Natural killer cell treated with Interleukin-12 subunit alpha and Interleukin-12 subunit beta and Interleukin-15 and Interleukin-18, amount 100 ng/mL, for 72 hours (primary cell): ENCODE measurements around the gene TAF4. TPM values are rescaled to one million over a fixed set of nuclear protein-coding genes. Genes with fewer than 3 reads are reported as not detected.

Experiments used
- ATAC-seq, 2 donors: fragments of 150-1000 bp; cut with Tn5 transposase in 1 of 2; sonication (Bioruptor Pico), chemical (Tn5 transposase) in 1 of 2; 2 replicates each; pipeline ENCODE4 v1.10.0; 2021
- DNase-seq: peaks from one replicate; pipeline ENCODE4 v3.0.0; 2022; ENCODE audit warnings: low spot score
- H3K27ac Mint-ChIP-seq, 2 donors: 1 replicate in 1 of 2; 2 replicates in 1 of 2; pipeline ENCODE4 v1.8.0; 2022; ENCODE audit warnings: mixed read lengths in 2 of 2, mild to moderate bottlenecking in 1 of 2, moderate library complexity in 1 of 2
- H3K27me3 Mint-ChIP-seq, 2 donors: 1 replicate in 1 of 2; 2 replicates in 1 of 2; pipeline ENCODE4 v1.8.0; 2022; ENCODE audit warnings: mixed read lengths in 2 of 2
- H3K36me3 Mint-ChIP-seq: one replicate; pipeline ENCODE4 v1.8.0; 2022; ENCODE audit warnings: mixed read lengths
- H3K4me1 Mint-ChIP-seq, 2 donors: 1 replicate in 1 of 2; 2 replicates in 1 of 2; pipeline ENCODE4 v1.8.0; 2022; ENCODE audit warnings: low read depth in 2 of 2, mixed read lengths in 2 of 2, mild to moderate bottlenecking in 1 of 2
- H3K4me3 Mint-ChIP-seq: one replicate; pipeline ENCODE4 v1.8.0; 2022; ENCODE audit warnings: mixed read lengths
- H3K9me3 Mint-ChIP-seq: 2 replicates; pipeline ENCODE4 v1.8.0; 2022; ENCODE audit warnings: mixed read lengths
- total RNA-seq, 2 donors: library from RNA; stranded (reverse); gene quantifications; one replicate each; pipeline ENCODE4 v1.2.3, GENCODE V29; 2022

TAF4 gene
- total RNA-seq, 2 donors from 2014 or later, result 22.2 to 53.6 TPM

- ATAC-seq, result no peak
- H3K4me1 Mint-ChIP-seq, result peaks cover 0 to 11% of the 10 kb centered on the region in 2 donors
- no peak for DNase-seq
- H3K4me3 Mint-ChIP-seq, result no peak overlapping the region
- no peaks in the 10 kb centered on the region for H3K27me3 Mint-ChIP-seq
- no peak overlapping the region for H3K27ac Mint-ChIP-seq
- H3K9me3 Mint-ChIP-seq, result no peaks in the 10 kb centered on the region
- no peaks in the 10 kb centered on the region for H3K36me3 Mint-ChIP-seq
Observed at GRCh38 chr20:61937146-61937962, 128.3 kb downstream of the TAF4 start.

DNA sequence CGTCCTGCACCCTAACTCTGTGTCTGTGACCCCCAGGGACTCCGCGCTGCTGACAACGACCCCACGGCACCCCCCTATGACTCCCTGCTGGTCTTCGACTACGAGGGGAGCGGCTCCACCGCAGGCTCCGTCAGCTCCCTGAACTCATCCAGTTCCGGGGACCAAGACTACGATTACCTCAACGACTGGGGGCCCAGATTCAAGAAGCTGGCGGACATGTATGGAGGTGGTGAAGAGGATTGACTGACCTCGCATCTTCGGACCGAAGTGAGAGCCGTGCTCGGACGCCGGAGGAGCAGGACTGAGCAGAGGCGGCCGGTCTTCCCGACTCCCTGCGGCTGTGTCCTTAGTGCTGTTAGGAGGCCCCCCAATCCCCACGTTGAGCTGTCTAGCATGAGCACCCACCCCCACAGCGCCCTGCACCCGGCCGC lies 129.0 kb downstream of the TAF4 start:
- H3K27ac Mint-ChIP-seq, result no peak overlapping the region
- peaks cover 0 to 11% of the 10 kb centered on the region in 2 donors for H3K4me1 Mint-ChIP-seq
- ATAC-seq, result no peak
- no peaks in the 10 kb centered on the region for H3K27me3 Mint-ChIP-seq
- no peaks in the 10 kb centered on the region for H3K9me3 Mint-ChIP-seq
- DNase-seq, result no peak
- no peaks in the 10 kb centered on the region for H3K36me3 Mint-ChIP-seq
- H3K4me3 Mint-ChIP-seq, result no peak overlapping the region

DNA sequence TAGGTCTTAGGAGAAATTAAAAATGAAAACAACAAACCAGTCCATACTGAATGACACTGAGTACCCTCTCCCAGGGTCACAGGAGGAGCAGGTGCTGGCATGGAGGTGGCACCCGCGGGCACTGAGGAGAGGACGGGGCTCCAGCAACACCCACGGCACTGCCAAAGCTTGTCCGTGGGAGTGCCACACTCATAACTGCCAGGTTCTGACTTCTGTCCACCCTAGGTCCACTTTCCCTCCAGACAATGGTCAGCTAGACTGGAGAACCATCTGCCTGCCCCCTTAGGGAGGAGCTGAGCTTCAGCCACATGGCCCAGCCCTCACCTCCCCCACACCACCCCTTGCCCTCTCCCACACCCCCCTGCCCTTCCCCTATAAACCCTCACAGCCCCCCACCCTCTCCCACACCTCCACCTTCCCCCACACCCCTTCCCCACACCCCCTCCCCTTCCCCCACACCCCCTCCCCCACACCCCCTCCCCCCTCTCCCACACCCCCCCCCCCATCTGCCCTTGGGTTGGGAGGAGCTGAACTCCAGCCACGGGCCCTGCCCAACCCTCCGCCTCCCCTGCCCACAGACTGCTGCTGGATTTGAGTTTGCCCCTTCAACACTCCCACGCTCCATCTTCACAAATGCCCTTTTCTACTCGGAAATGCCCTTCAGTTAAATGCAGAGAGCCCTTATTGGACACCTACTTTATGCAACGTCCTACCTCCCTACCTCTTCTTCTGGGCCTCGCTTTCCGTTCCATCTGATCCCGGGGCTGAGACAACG lies 129.6 kb downstream of the TAF4 start:
- Mint-ChIP-seq H3K9me3 (no peaks in the 10 kb centered on the region), H3K4me1 (peaks cover 0 to 11% of the 10 kb centered on the region in 2 donors), H3K4me3 (no peak overlapping the region), H3K27me3 (no peaks in the 10 kb centered on the region), H3K36me3 (no peaks in the 10 kb centered on the region), H3K27ac (no peak overlapping the region)
- no peak for DNase-seq
- ATAC-seq, result no peak

GRCh38 chr20:61934716-61935530 lies 130.8 kb downstream of the TAF4 start:
- Mint-ChIP-seq H3K4me1 (peaks cover 0 to 11% of the 10 kb centered on the region in 2 donors), H3K36me3 (no peaks in the 10 kb centered on the region), H3K4me3 (no peak overlapping the region), H3K27me3 (no peaks in the 10 kb centered on the region), H3K27ac (no peak overlapping the region), H3K9me3 (no peaks in the 10 kb centered on the region)
- DNase-seq, result no peak
- no peak for ATAC-seq

DNA sequence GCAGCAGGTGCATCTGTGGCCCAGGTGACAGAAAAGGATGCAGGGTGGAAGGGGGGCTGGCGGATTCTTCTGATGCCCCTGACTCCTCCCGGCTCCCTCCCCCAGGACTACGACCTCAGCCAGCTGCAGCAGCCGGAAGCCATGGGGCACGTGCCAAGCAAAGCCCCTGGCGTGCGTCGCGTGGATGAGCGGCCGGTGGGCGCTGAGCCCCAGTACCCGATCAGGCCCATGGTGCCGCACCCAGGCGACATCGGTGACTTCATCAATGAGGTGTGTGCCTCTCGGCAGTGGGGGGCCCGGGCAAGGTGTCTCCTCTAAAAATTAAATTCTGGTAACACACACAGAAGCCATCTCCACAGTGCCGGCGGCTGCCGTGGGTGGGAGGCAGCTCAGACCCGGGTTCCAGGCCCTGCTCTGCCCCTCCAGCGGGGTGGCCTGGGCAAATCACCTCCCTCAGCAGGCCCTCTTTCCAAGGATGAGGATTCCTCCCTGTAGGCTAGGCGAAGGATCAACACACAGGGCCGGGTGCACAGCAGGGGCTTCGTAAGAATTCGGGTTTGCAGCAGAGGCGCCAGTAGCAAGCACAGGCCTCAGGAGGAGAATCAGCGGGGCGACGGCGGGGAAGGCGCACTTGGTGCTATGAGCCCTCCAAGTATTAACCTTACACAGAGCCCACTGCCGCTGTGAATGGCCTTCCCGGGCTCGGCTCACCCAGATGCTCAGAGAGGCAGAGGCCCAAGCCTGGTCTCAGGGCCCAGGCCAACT lies 131.5 kb downstream of the TAF4 start:
- ATAC-seq (no peak), DNase-seq (no peak)
- Mint-ChIP-seq H3K4me3 (no peak overlapping the region), H3K36me3 (no peaks in the 10 kb centered on the region), H3K27me3 (no peaks in the 10 kb centered on the region), H3K4me1 (peaks cover 0 to 11% of the 10 kb centered on the region in 2 donors), H3K27ac (no peak overlapping the region), H3K9me3 (no peaks in the 10 kb centered on the region)

DNA sequence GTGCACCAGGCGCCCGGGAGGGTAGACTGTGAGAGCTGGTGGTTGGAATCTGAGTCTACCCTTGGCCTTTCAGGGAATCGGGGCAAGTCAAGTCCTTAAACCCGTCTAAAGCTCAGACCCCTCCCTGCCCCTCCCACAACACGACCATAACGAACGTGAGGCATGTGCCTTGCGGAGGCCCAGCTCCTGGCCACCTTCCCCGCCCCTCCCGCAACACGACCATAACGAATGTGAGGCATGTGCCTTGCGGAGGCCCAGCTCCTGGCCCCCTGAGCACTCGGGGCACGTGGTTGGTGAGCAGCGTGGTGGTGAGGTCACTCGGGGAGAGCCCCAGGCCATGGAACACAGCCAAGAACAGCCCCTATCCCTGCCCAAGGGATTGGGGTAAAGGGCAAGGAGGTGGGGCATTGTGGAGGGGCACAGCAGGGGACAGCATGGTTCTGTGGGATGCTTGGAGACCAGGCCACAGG lies 132.2 kb downstream of the TAF4 start:
- ATAC-seq, result no peak
- Mint-ChIP-seq H3K9me3 (no peaks in the 10 kb centered on the region), H3K27ac (no peak overlapping the region), H3K36me3 (no peaks in the 10 kb centered on the region), H3K4me1 (peaks cover 0 to 11% of the 10 kb centered on the region in 2 donors), H3K27me3 (no peaks in the 10 kb centered on the region), H3K4me3 (no peak overlapping the region)
- no peak for DNase-seq

DNA sequence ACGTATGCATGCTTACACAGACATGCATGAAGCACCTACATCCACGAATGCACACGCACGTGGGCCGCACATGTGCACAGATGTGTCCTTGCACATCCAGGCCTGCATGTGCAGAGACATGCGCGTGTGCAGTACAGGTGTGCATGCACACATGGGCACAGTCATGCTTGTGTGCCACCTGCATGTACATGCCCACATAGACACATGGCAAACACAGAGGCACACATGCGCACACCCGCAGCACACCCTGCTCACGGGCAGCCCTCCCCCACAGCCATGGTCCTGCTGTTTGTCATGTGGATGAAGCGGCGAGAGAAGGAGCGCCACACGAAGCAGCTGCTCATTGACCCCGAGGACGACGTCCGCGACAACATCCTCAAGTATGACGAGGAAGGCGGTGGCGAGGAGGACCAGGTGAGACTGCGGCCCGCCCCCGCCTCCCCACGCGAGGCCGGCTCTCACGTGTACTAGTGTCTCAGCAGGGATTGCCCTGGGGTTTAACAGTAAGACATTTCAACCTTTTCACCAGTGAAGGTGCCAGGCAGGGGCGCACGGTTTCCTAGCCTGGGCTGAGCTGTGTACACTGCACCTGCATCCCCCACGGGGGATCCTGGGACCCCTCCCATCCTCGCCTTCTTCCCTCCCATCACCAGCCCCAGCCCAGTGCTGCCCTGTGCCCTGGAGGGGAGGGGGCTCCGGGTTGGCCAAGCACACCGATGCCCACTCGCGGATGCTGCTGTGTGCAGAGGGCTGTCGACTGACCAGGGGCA lies 132.8 kb downstream of the TAF4 start:
- no peaks in the 10 kb centered on the region for H3K36me3 Mint-ChIP-seq
- no peaks in the 10 kb centered on the region for H3K27me3 Mint-ChIP-seq
- H3K9me3 Mint-ChIP-seq, result no peaks in the 10 kb centered on the region
- peaks cover 0 to 11% of the 10 kb centered on the region in 2 donors for H3K4me1 Mint-ChIP-seq
- no peak overlapping the region for H3K27ac Mint-ChIP-seq
- no peak overlapping the region for H3K4me3 Mint-ChIP-seq
- ATAC-seq, result no peak
- DNase-seq, result no peak

GRCh38 chr20:61932199-61932592 lies 133.5 kb downstream of the TAF4 start:
- no peaks in the 10 kb centered on the region for H3K27me3 Mint-ChIP-seq
- H3K4me3 Mint-ChIP-seq, result no peak overlapping the region
- ATAC-seq (no peak), DNase-seq (no peak)
- H3K4me1 Mint-ChIP-seq, result peaks cover 0 to 11% of the 10 kb centered on the region in 2 donors
- H3K36me3 Mint-ChIP-seq, result no peaks in the 10 kb centered on the region
- H3K27ac Mint-ChIP-seq, result no peak overlapping the region
- H3K9me3 Mint-ChIP-seq, result no peaks in the 10 kb centered on the region

DNA sequence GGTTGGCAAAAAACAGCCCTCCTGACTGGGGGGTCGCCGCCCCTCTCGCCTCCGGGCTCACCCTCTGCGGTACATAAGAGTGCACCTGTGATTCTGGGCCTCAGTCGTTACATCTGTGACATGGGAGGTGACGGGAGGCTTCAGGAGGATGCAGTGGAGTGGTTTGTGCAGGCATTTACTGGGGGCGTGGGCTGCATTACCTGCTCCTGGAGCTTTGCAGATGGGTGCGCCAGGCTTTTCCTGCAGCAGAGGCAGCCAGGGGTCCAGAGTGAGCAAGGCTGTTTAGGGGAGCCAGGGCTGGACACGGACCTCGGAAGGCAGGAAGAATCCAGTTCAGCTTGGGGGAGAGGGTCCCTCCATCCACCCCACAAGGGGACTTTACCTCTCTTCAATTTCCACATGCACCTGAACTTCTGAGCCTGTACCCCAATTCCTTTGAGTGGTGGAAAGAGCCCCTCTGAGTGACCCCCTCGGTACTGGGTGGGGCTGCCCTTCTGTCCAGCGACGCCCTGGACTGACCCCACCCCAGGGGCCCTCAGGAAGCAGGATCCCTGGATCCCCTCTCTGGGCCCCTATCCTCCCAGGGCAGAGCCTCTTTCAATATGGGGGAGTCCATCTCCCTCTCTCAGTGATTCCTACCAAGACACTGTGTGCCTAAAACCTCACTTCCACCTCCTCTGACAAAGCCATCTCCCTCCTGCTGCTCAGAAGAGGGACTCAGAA lies 134.0 kb downstream of the TAF4 start:
- no peaks in the 10 kb centered on the region for H3K27me3 Mint-ChIP-seq
- DNase-seq (no peak), ATAC-seq (no peak)
- H3K36me3 Mint-ChIP-seq, result no peaks in the 10 kb centered on the region
- H3K4me1 Mint-ChIP-seq, result peaks cover 0 to 11% of the 10 kb centered on the region in 2 donors
- H3K4me3 Mint-ChIP-seq, result no peak overlapping the region
- no peaks in the 10 kb centered on the region for H3K9me3 Mint-ChIP-seq
- no peak overlapping the region for H3K27ac Mint-ChIP-seq

DNA sequence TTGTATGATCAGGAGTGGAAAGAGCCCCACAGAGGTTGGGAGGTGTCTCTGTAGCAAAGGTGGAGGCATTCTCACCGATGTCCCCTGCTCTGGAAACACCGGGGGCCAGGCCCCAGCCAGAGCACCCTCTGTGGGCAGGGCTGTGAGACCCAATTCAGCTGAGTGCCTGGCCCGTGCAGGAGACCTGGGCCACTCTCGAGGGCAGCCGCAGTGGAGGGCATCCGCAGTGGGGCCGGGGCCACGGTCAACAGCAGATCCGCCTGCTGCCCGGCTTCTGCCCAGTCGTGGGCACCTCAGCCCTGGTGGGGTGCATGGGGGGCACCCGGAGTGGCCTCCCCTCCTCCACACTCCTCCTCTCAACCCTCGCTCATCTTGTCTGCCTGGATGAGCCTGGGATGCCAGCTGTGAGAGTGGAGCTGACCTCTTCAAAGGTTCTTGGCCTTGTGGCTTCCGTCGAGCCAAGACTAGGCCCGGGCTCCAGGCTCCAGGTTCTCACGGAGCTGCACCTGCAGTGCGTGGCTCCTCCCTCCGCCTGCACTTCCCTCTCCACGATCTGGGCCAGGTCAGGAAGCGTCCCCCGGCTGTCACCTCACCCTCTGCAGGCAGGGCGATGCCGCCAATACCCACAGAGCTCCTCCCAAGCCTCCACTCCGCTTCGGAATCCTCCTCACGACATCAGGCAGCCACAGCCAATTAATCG lies 134.8 kb downstream of the TAF4 start:
- Mint-ChIP-seq H3K36me3 (no peaks in the 10 kb centered on the region), H3K27me3 (no peaks in the 10 kb centered on the region)
- DNase-seq, result no peak

DNA sequence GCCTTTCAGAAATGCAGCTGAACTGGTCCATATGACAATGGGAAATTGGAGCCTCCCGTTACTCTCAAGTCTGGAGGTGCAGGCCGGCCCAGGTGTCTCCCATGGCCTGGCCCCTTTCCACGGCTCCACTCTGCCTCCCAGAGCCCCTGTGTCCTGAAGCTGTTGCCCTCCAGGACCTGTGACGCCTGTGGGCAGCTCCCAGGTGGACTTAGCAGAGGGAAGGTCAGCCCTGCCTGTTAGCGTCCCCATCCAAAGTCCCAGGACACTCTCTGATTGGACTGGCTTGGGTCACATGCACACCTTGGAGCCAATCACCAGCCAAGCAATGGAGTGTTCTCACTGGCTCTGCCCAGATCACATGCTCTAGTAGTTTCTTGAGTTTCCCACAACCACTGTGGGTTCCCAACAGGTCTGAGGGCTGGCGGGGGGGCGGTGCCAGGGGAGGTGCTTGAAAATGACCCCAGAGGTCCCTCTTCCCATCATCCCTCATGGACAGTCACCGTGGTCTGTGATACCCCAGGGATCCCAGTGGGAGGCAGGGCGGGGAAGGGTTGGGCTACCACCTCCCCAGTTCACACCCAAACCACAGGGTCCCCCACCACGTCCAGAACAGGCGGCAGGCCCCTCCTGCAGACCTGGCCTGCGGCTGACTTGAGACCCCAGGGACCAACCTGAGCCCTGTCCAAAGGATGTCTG lies 135.6 kb downstream of the TAF4 start:
- H3K36me3 Mint-ChIP-seq, result no peaks in the 10 kb centered on the region
- peaks cover 0 to 8% of the 10 kb centered on the region in 2 donors for H3K4me1 Mint-ChIP-seq
- H3K4me3 Mint-ChIP-seq, result no peak overlapping the region
- H3K9me3 Mint-ChIP-seq, result no peaks in the 10 kb centered on the region
- H3K27ac Mint-ChIP-seq, result no peak overlapping the region
- ATAC-seq (no peak), DNase-seq (no peak)
- H3K27me3 Mint-ChIP-seq, result no peaks in the 10 kb centered on the region

More for the DNA sequence above, 134.8 kb downstream of the TAF4 start:
- Mint-ChIP-seq H3K4me3 (no peak overlapping the region), H3K27ac (no peak overlapping the region), H3K9me3 (no peaks in the 10 kb centered on the region), H3K4me1 (peaks cover 0 to 11% of the 10 kb centered on the region in 2 donors)
- no peak for ATAC-seq
